ENCODE measurements around the gene SND1. TPM values are rescaled to one million over a fixed set of nuclear protein-coding genes. Genes with fewer than 3 reads are reported as not detected.

SND1 gene
- total and polyA plus RNA-seq, 2 donors (not counting 3 experiments of a cell fraction or from before 2014, with no cell fraction given): 116 to 249 TPM

- H3K9me3 ChIP-seq (replicated peaks; ENCODE audit: control insufficient read depth, insufficient read depth, low read length): no peaks in the 10 kb centered on the region
- POLR2A ChIA-PET: no interaction called here
- peaks cover 0 to 2% of the 10 kb centered on the region in 2 experiments for H3K36me3 ChIP-seq (ENCODE audit: control insufficient read depth in 2 of 2, extremely low read depth in 1 of 2, insufficient read depth in 2 of 2, low read length in 2 of 2)
- H4K20me1 ChIP-seq (replicated peaks; ENCODE audit: control insufficient read depth, extremely low read depth, insufficient read depth, low read length): no peaks in the 10 kb centered on the region
- no peak overlapping the region for H3K4me3 ChIP-seq (replicated peaks in 1 of 3; ENCODE audit: insufficient read depth in 1 of 3, low read depth in 1 of 3, low read length in 3 of 3)
- H3K27ac ChIP-seq (ENCODE audit: insufficient read depth, low read depth, low read length): no peak overlapping the region
- H3K4me1 ChIP-seq (ENCODE audit: control insufficient read depth, extremely low read depth, insufficient read depth, low read length): peaks cover 18% of the 10 kb centered on the region
- TF ChIP-seq POLR2AphosphoS5 (IDR thresholded peaks at IDR 0.05; ENCODE audit: insufficient read depth, low read depth, low read length): no peak
- no peak for TF ChIP-seq EZH2 (IDR thresholded peaks at IDR 0.05; ENCODE audit: borderline replicate concordance, low read depth, low read length, severe bottlenecking)
- no peak for TF ChIP-seq CTCF (IDR thresholded peaks at IDR 0.05; ENCODE audit: extremely low read depth in 1 of 2, insufficient read depth in 1 of 2, low read depth in 1 of 2, low read length in 2 of 2)
- no peak for TF ChIP-seq MYC (IDR thresholded peaks at IDR 0.05; ENCODE audit: low read depth, low read length)
- no peak for TF ChIP-seq FOS (IDR thresholded peaks at IDR 0.05; ENCODE audit: borderline replicate concordance, insufficient read depth, low read length)
- no peak for TF ChIP-seq MAX (IDR thresholded peaks at IDR 0.05; ENCODE audit: insufficient read depth, insufficient read length)
- TF ChIP-seq POLR2A (IDR thresholded peaks at IDR 0.05; ENCODE audit: low read depth, low read length): no peak
- TF ChIP-seq GATA2 (IDR thresholded peaks at IDR 0.05; ENCODE audit: insufficient read depth, insufficient read length, low read depth, low read length): no peak
- TF ChIP-seq JUN (IDR thresholded peaks at IDR 0.05; ENCODE audit: borderline replicate concordance, insufficient read depth, insufficient read length, low read depth): no peak
- DNase-seq (ENCODE audit: low read depth, low spot score): no peak
- CTCF ChIA-PET: interaction anchor here (0.6 to 1.3 kb wide), 3 partner anchors 9 to 18 kb away, joined by 3 to 4 read pairs (median 3); no protein-coding TSS in a partner anchor
- H3K79me2 ChIP-seq (ENCODE audit: control insufficient read depth, insufficient read depth, low read length): no peaks in the 10 kb centered on the region
- BruUV-seq (replicated peaks): no TSS peak
- no peak for FAIRE-seq
- H3K9ac ChIP-seq (replicated peaks; ENCODE audit: extremely low read depth, insufficient read depth, low read length): no peak overlapping the region
- no peak overlapping the region for H3K4me2 ChIP-seq (ENCODE audit: insufficient read depth, low read length)
- H3K9me1 ChIP-seq (replicated peaks; ENCODE audit: control insufficient read depth, extremely low read depth, insufficient read depth, low read length): no peaks in the 10 kb centered on the region
- H2AFZ ChIP-seq (ENCODE audit: low read depth, low read length): no peak overlapping the region
- H3K27me3 ChIP-seq (ENCODE audit: control insufficient read depth in 2 of 2, insufficient read depth in 2 of 2, low read length in 2 of 2): no peaks in the 10 kb centered on the region
- dilution Hi-C loops (cut with MboI; ENCODE audit: extremely low pct_ligation_motif_present, low sequenced_read_pairs) (no loop called here), intact Hi-C loops (cut with micrococcal nuclease) (no loop called here)
These were observed 296.3 kb downstream of the SND1 start for GRCh38 chr7:127948312-127948711.

Measured in endothelial cell of umbilical vein (primary cell).